Upper lobe of right lung (tissue), 1 donor: ENCODE results near the gene BIRC2. TPM values are rescaled to one million over a fixed set of nuclear protein-coding genes. Genes with fewer than 3 reads are reported as not detected.

ENCODE experiments used
- ATAC-seq: fragments of 200-7000 bp; cut with Tn5 transposase; one replicate; pipeline ENCODE4 v1.9.1; 2020; ENCODE audit warnings: mild to moderate bottlenecking, moderate library complexity
- DNase-seq: peaks from one replicate; pipeline ENCODE4 v3.0.0-alpha.2; 2020
- H3K27ac ChIP-seq: fragments of 200-600 bp; one replicate; pipeline ENCODE4 v1.8.0; 2022
- H3K27me3 ChIP-seq: fragments of 200-600 bp; one replicate; pipeline ENCODE4 v1.8.0; 2022; ENCODE audit warnings: mild to moderate bottlenecking
- H3K36me3 ChIP-seq: fragments of 200-600 bp; one replicate; pipeline ENCODE4 v1.8.0; 2022
- H3K4me1 ChIP-seq: fragments of 200-600 bp; one replicate; pipeline ENCODE4 v1.8.0; 2022
- H3K4me3 ChIP-seq: fragments of 200-600 bp; one replicate; pipeline ENCODE4 v1.8.0; 2022; ENCODE audit warnings: mild to moderate bottlenecking
- H3K9me3 ChIP-seq: fragments of 200-600 bp; one replicate; pipeline ENCODE4 v1.8.0; 2022
- intact Hi-C: fragments of 100-400 bp; cut with DNase I; formaldehyde crosslinking; loops from one replicate; pipeline ENCODE4 v1.11.0; 2022
- total RNA-seq: library from RNA; stranded (reverse); fragmentation: NEBNext Ultra II Directional; extraction: Animal tissue kit (Norgen Biotek cat#: 25700); gene quantifications from one replicate; pipeline ENCODE4 v1.2.1, GENCODE V29; 2021
- TF ChIP-seq, protein P1 (sequence below): fragments of 200-600 bp; IDR thresholded peaks from one replicate; pipeline ENCODE4 v1.8.0; 2022; ENCODE audit warnings: antibody characterized with exemption
- donor health status: DM: no; HTN: yes; CAD: no; lungs with severe emphysema.

Gene BIRC2
- total RNA-seq, 1 donor from 2014 or later, result 44.1 TPM

- intact Hi-C loops, result no loop called here
- Histone ChIP-seq H3K27ac (no peak overlapping the region), H3K27me3 (no peaks in the 10 kb centered on the region), H3K4me1 (peaks cover 40% of the 10 kb centered on the region), H3K36me3 (no peaks in the 10 kb centered on the region), H3K4me3 (no peak overlapping the region), H3K9me3 (no peaks in the 10 kb centered on the region)
- DNase-seq, result no peak
- ATAC-seq, result no peak
- TF ChIP-seq, protein P1, sequence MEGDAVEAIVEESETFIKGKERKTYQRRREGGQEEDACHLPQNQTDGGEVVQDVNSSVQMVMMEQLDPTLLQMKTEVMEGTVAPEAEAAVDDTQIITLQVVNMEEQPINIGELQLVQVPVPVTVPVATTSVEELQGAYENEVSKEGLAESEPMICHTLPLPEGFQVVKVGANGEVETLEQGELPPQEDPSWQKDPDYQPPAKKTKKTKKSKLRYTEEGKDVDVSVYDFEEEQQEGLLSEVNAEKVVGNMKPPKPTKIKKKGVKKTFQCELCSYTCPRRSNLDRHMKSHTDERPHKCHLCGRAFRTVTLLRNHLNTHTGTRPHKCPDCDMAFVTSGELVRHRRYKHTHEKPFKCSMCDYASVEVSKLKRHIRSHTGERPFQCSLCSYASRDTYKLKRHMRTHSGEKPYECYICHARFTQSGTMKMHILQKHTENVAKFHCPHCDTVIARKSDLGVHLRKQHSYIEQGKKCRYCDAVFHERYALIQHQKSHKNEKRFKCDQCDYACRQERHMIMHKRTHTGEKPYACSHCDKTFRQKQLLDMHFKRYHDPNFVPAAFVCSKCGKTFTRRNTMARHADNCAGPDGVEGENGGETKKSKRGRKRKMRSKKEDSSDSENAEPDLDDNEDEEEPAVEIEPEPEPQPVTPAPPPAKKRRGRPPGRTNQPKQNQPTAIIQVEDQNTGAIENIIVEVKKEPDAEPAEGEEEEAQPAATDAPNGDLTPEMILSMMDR, result no peak
Measured at GRCh38 chr11:102314784-102315183, 32.2 kb upstream of the BIRC2 start.

DNA sequence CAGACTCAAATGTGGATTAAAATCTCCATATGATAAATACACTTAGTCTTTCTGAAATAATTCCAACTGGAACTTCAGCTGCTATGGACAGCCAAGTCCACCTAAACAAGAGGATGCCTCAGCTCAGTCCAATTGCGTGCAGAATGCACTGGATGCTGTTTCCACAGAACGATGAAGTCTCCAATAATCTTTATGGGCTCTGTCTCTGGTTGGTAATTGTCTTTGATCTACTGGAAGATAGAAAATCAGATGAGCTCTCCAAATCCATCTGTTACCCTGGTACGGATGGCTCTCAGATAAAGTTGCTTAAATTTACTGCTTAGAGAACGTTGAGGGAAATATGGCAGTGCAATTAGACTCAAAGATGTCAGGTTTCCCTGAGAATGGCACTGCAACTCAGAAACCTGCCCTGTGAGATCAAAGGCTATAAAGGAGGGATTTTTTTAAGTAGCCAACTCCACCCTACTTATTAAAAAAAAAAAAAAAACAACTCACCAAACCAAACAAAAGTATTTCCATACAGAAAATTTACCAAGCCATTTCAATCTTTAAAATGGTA is 30.6 kb upstream of the BIRC2 start:
- intact Hi-C loops, result no loop called here

GRCh38 chr11:102317099-102317767 is 29.8 kb upstream of the BIRC2 start, which contains the start of gene BIRC3:
BIRC3 (plus strand) TSS chr11:102317484; CDS start chr11:102324510, 7,026 bp downstream.
- no peaks in the 10 kb centered on the region for H3K27me3 ChIP-seq
- DNase-seq (peak; percentile 90), ATAC-seq (peak; percentile 98)
- TF ChIP-seq, protein P1, result peak; percentile 47
- H3K36me3 ChIP-seq, result no peaks in the 10 kb centered on the region
- intact Hi-C loops, result no loop called here
- H3K9me3 ChIP-seq, result no peaks in the 10 kb centered on the region
- H3K4me3 ChIP-seq, result peak within 1 kb of the TSS; percentile 60
- H3K4me1 ChIP-seq, result peaks cover 42% of the 10 kb centered on the region
- H3K27ac ChIP-seq, result peak within 1 kb of the TSS; percentile 71

More for the DNA sequence above, 30.6 kb upstream of the BIRC2 start:
- ATAC-seq (no peak), DNase-seq (no peak)
- Histone ChIP-seq H3K4me3 (peak overlapping the region; percentile 60), H3K27ac (peak overlapping the region; percentile 71), H3K36me3 (no peaks in the 10 kb centered on the region), H3K9me3 (no peaks in the 10 kb centered on the region), H3K27me3 (no peaks in the 10 kb centered on the region), H3K4me1 (peaks cover 47% of the 10 kb centered on the region)
- TF ChIP-seq, protein P1, result no peak

DNA sequence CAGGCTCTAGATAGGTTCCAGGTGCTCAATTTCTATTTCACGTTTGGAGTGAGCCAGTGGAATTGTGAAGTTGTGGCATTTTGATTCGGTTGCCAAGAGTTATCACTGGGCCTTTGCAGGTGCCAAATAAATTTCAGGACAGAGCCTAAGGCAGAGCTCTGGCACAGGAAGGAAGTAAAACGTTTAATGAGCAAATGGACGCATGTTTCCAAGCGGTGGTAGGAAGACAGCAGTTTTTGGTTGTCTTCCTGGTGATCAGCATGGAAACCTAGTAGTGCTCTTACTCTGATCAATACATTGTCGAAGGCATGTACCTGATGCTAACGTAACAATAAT is 29.3 kb upstream of the BIRC2 start:
- Histone ChIP-seq H3K27ac (peak overlapping the region; percentile 71), H3K4me1 (peaks cover 38% of the 10 kb centered on the region), H3K36me3 (no peaks in the 10 kb centered on the region), H3K9me3 (no peaks in the 10 kb centered on the region), H3K27me3 (no peaks in the 10 kb centered on the region), H3K4me3 (peak overlapping the region; percentile 60)
- TF ChIP-seq, protein P1, result no peak
- intact Hi-C loops, result no loop called here
- DNase-seq, result no peak
- no peak for ATAC-seq

GRCh38 chr11:102318469-102318868 is 28.5 kb upstream of the BIRC2 start:
- intact Hi-C loops, result no loop called here
- no peaks in the 10 kb centered on the region for H3K36me3 ChIP-seq
- H3K4me1 ChIP-seq, result peaks cover 35% of the 10 kb centered on the region
- no peaks in the 10 kb centered on the region for H3K27me3 ChIP-seq
- no peak for ATAC-seq
- H3K27ac ChIP-seq, result peak overlapping the region; percentile 71
- DNase-seq, result no peak
- TF ChIP-seq, protein P1, result no peak
- no peaks in the 10 kb centered on the region for H3K9me3 ChIP-seq
- peak overlapping the region; percentile 60 for H3K4me3 ChIP-seq
